Stomach (tissue), 9 donors: ENCODE data around the gene SOX5. TPM values are rescaled to one million over a fixed set of nuclear protein-coding genes. Genes with fewer than 3 reads are reported as not detected.

Experiments
- DNase-seq, 2 donors: peaks; one replicate each; pipeline versions ENCODE4 v3.0.0 to v3.0.0-alpha.2; 2013 to 2019
- H3K27ac ChIP-seq, 5 donors: fragments of 200-600 bp in 4 of 5; sonication (generic) in 4 of 5; one replicate each; pipeline ENCODE4 v1.5.1; 2013 to 2019; ENCODE audit warnings: mild to moderate bottlenecking in 1 of 5, moderate library complexity in 1 of 5
- H3K27me3 ChIP-seq, 3 donors: fragments of 200-600 bp; sonication (generic); one replicate each; pipeline ENCODE4 v1.5.1; 2017 to 2019; ENCODE audit warnings: mixed run types in 1 of 3
- H3K36me3 ChIP-seq, 4 donors: fragments of 200-600 bp; sonication (generic); 1 replicate in 3 of 4; 2 replicates in 1 of 4; pipeline ENCODE4 v1.5.1; 2016 to 2019
- H3K4me1 ChIP-seq, 4 donors: fragments of 200-600 bp; sonication (generic); one replicate each; pipeline ENCODE4 v1.5.1; 2016 to 2019
- H3K4me3 ChIP-seq, 4 donors: fragments of 200-600 bp; sonication (generic) in 3 of 4; one replicate each; pipeline ENCODE4 v1.5.1; 2016 to 2019; ENCODE audit warnings: mild to moderate bottlenecking in 1 of 4
- H3K9me3 ChIP-seq, 4 donors: fragments of 200-600 bp; sonication (generic); one replicate each; pipeline ENCODE4 v1.5.1; 2016 to 2019
- CTCF ChIP-seq, 7 experiments: fragments of 450-650 bp in 4 of 7; fragments of 200-600 bp in 3 of 7; sonication (generic) in 3 of 7; IDR thresholded peaks; one replicate each; pipeline ENCODE4 v1.5.1; 2016 to 2019; ENCODE audit warnings: antibody characterized with exemption in 7 of 7, control low read depth in 2 of 7, mild to moderate bottlenecking in 1 of 7
- EP300 ChIP-seq: sonication (generic); formaldehyde crosslinking; IDR thresholded peaks from one replicate; pipeline ENCODE4 v1.6.1; 2017; ENCODE audit warnings: antibody characterized with exemption
- POLR2A ChIP-seq, 4 donors: fragments of 450-650 bp; IDR thresholded peaks; one replicate each; pipeline ENCODE4 v1.6.1; 2016; ENCODE audit warnings: antibody characterized with exemption in 4 of 4, control low read depth in 2 of 4, mild to moderate bottlenecking in 1 of 4, moderate library complexity in 1 of 4
- POLR2AphosphoS5 ChIP-seq, 3 donors: sonication (generic); formaldehyde crosslinking; IDR thresholded peaks; one replicate each; pipeline ENCODE4 v1.6.1; 2016; ENCODE audit warnings: antibody characterized with exemption in 3 of 3
- WGBS, 5 donors: extraction: QIAGEN DNeasy Blood & Tissue Kit in 3 of 5; methylation state at CpG; one replicate each; pipeline versions ENCODE4 v1.1.5 to v1.1.7; 2013 to 2018; 5-methylcytosine and 5-hydroxymethylcytosine counted together
- intact Hi-C: fragments of 100-400 bp; cut with DNase I; formaldehyde crosslinking; loops from one replicate; pipeline ENCODE4 v1.15.1; 2023; ENCODE audit warnings: low total_unique reads
- polyA plus RNA-seq, 3 donors: library from polyadenylated mRNA; stranded (reverse); fragments of 200-250 nt; gene quantifications; one replicate each; pipeline ENCODE4 v1.2.3, GENCODE V29; 2013
- total RNA-seq, 5 donors: library from RNA; depleted of rRNA; stranded (reverse); fragments of >200 nt; gene quantifications; one replicate each; pipeline versions ENCODE4 v1.1.0 to v1.2.3, GENCODE V29; 2014 to 2016
- donor health status: healthy with polysubstance abuse.
- donor health status: Bipolar disorder and iron deficiency.
- donor health status: healthy.

SOX5 gene
- total and polyA plus RNA-seq, 8 donors: 0.85 to 57.2 (median 4.6) TPM

GRCh38 chr12:23921099-23921856 lies 28.2 kb downstream of the SOX5 start:
- Histone ChIP-seq H3K36me3 (no peaks in the 10 kb centered on the region), H3K4me1 (no peaks in the 10 kb centered on the region), H3K27ac (no peak overlapping the region), H3K27me3 (no peaks in the 10 kb centered on the region), H3K4me3 (no peak overlapping the region), H3K9me3 (no peaks in the 10 kb centered on the region)
- TF ChIP-seq CTCF (IDR thresholded peaks at IDR 0.05): no peak
- intact Hi-C loops: no loop called here
- DNase-seq: no peak
- 70 to 77% (median 75%) methylated on average over 5 of the region's 5 CpGs for WGBS, 5 donors

- H3K27ac ChIP-seq: no peak overlapping the region
- no peaks in the 10 kb centered on the region for H3K4me1 ChIP-seq
- WGBS, 5 donors: 88 to 95% (median 92%) methylated on average over 3 of the region's 3 CpGs
- H3K27me3 ChIP-seq: no peaks in the 10 kb centered on the region
- no peaks in the 10 kb centered on the region for H3K9me3 ChIP-seq
- no peak overlapping the region for H3K4me3 ChIP-seq
- no peak for TF ChIP-seq POLR2A (IDR thresholded peaks at IDR 0.05)
- no peak for TF ChIP-seq EP300
- no peak for TF ChIP-seq POLR2AphosphoS5 (IDR thresholded peaks at IDR 0.05)
- TF ChIP-seq CTCF (IDR thresholded peaks at IDR 0.05): no peak
- DNase-seq: no peak
- H3K36me3 ChIP-seq: no peaks in the 10 kb centered on the region
- intact Hi-C loops: no loop called here
Measured at GRCh38 chr12:23911574-23911973, 37.9 kb downstream of the SOX5 start.

DNA sequence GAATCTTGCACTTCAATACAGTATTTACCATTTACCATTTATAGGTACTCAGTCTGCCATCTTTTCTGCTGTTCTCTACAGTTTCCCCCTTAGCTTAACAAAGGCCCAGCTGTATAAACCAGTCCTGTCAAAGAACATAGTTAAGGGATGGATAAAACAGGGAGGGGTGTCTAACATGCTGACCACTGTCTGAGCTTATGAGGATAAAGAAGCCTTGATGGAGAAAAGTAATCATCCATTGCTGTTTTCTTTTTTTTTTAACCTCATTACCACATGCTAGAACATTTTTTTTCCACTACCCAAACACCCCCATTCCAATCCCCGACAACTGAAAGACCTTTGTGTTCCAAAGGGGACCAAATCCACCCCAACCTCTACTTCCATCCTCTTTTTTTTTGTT lies 39.9 kb downstream of the SOX5 start:
- no peaks in the 10 kb centered on the region for H3K9me3 ChIP-seq
- no peak overlapping the region for H3K27ac ChIP-seq
- DNase-seq: no peak
- intact Hi-C loops: no loop called here
- H3K36me3 ChIP-seq: no peaks in the 10 kb centered on the region
- no peaks in the 10 kb centered on the region for H3K27me3 ChIP-seq
- no peak for TF ChIP-seq POLR2AphosphoS5 (IDR thresholded peaks at IDR 0.05)
- no peak for TF ChIP-seq EP300
- TF ChIP-seq POLR2A (IDR thresholded peaks at IDR 0.05): no peak
- TF ChIP-seq CTCF (IDR thresholded peaks at IDR 0.05): no peak
- H3K4me3 ChIP-seq: no peak overlapping the region
- 72 to 81% (median 74%) methylated on average over 1 of the region's 1 CpG for WGBS, 5 donors
- H3K4me1 ChIP-seq: no peaks in the 10 kb centered on the region

DNA sequence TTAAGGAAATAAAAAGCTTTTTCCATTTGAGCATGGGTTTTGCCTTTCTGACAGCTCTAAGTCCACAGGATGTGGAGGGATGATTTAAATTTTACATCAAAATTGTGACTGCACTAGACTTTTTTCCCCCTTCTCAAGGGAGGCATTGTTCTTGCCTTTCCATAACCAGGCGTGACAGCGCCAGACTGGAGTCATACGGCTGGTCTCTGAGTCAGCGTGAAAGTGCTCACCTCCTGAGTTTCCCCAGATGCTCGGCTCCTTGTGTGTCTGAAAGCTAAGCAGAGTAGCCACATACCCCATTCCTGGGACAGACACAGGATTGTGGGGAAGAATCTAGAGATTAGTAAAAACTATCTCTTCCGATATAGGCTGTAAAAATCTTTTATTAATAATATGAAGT lies 43.1 kb downstream of the SOX5 start:
- intact Hi-C loops: no loop called here
- Histone ChIP-seq H3K27ac (no peak overlapping the region), H3K9me3 (no peaks in the 10 kb centered on the region), H3K4me1 (no peaks in the 10 kb centered on the region), H3K36me3 (no peaks in the 10 kb centered on the region), H3K27me3 (no peaks in the 10 kb centered on the region), H3K4me3 (no peak overlapping the region)
- TF ChIP-seq POLR2A (IDR thresholded peaks at IDR 0.05) (no peak), POLR2AphosphoS5 (IDR thresholded peaks at IDR 0.05) (no peak), EP300 (no peak), CTCF (IDR thresholded peaks at IDR 0.05) (no peak)
- peak in 1 of 2 donors; percentile 58 for DNase-seq
- 75 to 91% (median 89%) methylated on average over 6 of the region's 6 CpGs for WGBS, 5 donors
